Suprapubic skin (tissue), 4 donors: ENCODE measurements around the gene HECTD3. TPM values are rescaled to one million over a fixed set of nuclear protein-coding genes. Genes with fewer than 3 reads are reported as not detected.
"Not testable (repeated sequence)": the region's sequence is repeated elsewhere in the genome, so short reads cannot be mapped to it uniquely, and the experiment has no call there.

ENCODE experiments used
- DNase-seq, 2 donors: peaks; one replicate each; pipeline ENCODE4 v3.0.0-alpha.2; 2019; ENCODE audit warnings: low spot score in 2 of 2
- H3K27ac ChIP-seq: fragments of 200-600 bp; sonication (generic); one replicate; pipeline ENCODE4 v1.5.1; 2019
- H3K27me3 ChIP-seq: fragments of 200-600 bp; sonication (generic); one replicate; pipeline ENCODE4 v1.5.1; 2019
- H3K36me3 ChIP-seq: fragments of 200-600 bp; sonication (generic); one replicate; pipeline ENCODE4 v1.5.1; 2019
- H3K4me1 ChIP-seq: fragments of 200-600 bp; sonication (generic); one replicate; pipeline ENCODE4 v1.5.1; 2019
- H3K4me3 ChIP-seq: fragments of 200-600 bp; sonication (generic); one replicate; pipeline ENCODE4 v1.5.1; 2019; ENCODE audit warnings: mild to moderate bottlenecking
- H3K9me3 ChIP-seq: fragments of 200-600 bp; sonication (generic); one replicate; pipeline ENCODE4 v1.5.1; 2019
- EP300 ChIP-seq: sonication (generic); formaldehyde crosslinking; IDR thresholded peaks from one replicate; pipeline ENCODE4 v1.6.1; 2017; ENCODE audit warnings: antibody characterized with exemption
- POLR2A ChIP-seq, 2 donors: fragments of 450-650 bp; IDR thresholded peaks; one replicate each; pipeline ENCODE4 v1.6.1; 2017; ENCODE audit warnings: antibody characterized with exemption in 2 of 2, mild to moderate bottlenecking in 2 of 2, moderate library complexity in 2 of 2
- POLR2AphosphoS5 ChIP-seq, 3 donors: sonication (generic); formaldehyde crosslinking; IDR thresholded peaks; one replicate each; pipeline ENCODE4 v1.6.1; 2017; ENCODE audit warnings: antibody characterized with exemption in 3 of 3
- WGBS: methylation state at CpG from one replicate; pipeline ENCODE4 v1.1.5; 2018; 5-methylcytosine and 5-hydroxymethylcytosine counted together
- total RNA-seq, 4 donors: library from RNA; depleted of rRNA; stranded (reverse); fragments of >200 nt; gene quantifications; one replicate each; pipeline ENCODE4 v1.1.0, GENCODE V29; 2016
- TF ChIP-seq, protein P1 (sequence below), 2 donors: fragments of 200-600 bp in 1 of 2; fragments of 450-650 bp in 1 of 2; sonication (generic) in 1 of 2; IDR thresholded peaks; one replicate each; pipeline ENCODE4 v1.5.1; 2016 to 2019; ENCODE audit warnings: antibody characterized with exemption in 2 of 2, mild to moderate bottlenecking in 1 of 2, moderate library complexity in 1 of 2

HECTD3 gene
- total RNA-seq, 4 donors from 2014 or later = 37.8 to 65.5 (median 56.8) TPM

DNA sequence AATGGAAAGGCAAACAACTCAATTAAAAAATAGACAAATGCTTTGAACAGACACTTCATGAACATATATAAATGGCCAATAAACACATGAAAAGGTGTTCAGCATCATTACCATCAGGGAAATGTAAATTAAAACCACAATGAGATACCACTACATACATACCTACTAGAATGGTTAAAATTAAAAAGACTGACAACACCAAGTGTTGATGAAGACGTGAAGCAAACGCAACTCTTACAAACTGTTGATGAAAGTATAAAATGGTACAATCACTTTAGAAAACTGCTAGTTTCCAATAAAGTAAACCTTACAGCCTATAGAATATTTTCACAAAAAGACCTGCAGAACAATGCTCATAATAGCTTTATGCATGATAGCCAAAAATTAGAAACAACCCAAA is 34.9 kb downstream of the HECTD3 start:
- TF ChIP-seq, protein P1, sequence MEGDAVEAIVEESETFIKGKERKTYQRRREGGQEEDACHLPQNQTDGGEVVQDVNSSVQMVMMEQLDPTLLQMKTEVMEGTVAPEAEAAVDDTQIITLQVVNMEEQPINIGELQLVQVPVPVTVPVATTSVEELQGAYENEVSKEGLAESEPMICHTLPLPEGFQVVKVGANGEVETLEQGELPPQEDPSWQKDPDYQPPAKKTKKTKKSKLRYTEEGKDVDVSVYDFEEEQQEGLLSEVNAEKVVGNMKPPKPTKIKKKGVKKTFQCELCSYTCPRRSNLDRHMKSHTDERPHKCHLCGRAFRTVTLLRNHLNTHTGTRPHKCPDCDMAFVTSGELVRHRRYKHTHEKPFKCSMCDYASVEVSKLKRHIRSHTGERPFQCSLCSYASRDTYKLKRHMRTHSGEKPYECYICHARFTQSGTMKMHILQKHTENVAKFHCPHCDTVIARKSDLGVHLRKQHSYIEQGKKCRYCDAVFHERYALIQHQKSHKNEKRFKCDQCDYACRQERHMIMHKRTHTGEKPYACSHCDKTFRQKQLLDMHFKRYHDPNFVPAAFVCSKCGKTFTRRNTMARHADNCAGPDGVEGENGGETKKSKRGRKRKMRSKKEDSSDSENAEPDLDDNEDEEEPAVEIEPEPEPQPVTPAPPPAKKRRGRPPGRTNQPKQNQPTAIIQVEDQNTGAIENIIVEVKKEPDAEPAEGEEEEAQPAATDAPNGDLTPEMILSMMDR (IDR thresholded peaks at IDR 0.05) = no peak
- H3K36me3 ChIP-seq = peaks cover 68% of the 10 kb centered on the region
- H3K9me3 ChIP-seq = no peaks in the 10 kb centered on the region
- H3K4me1 ChIP-seq = no peaks in the 10 kb centered on the region
- 100% methylated on average over 2 of the region's 2 CpGs for WGBS
- H3K27ac ChIP-seq = no peak overlapping the region
- H3K4me3 ChIP-seq = no peak overlapping the region
- H3K27me3 ChIP-seq = no peaks in the 10 kb centered on the region
- no peak for DNase-seq

DNA sequence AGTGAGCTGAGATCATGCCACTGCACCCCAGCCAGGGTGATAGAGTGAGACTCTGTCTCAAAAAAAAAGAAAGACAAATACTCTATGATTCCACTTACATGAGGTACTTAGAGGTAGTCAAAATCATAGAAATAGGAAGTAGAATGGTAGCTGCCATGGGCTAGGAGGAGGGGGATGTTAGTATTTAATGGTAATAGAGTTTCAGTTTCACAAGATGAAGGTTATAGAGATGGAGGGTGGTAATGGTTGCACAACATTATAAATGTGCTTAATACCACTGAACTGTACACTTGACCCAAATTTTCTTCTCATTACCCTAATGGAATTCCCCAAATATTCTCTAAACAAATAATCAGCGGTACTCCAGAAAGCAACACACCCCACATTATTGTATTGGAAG is 37.5 kb downstream of the HECTD3 start:
- DNase-seq = no peak
- no peaks in the 10 kb centered on the region for H3K27me3 ChIP-seq
- H3K4me3 ChIP-seq = no peak overlapping the region
- H3K36me3 ChIP-seq = peaks cover 48% of the 10 kb centered on the region
- WGBS = 94% methylated on average over 1 of the region's 1 CpG
- no peak overlapping the region for H3K27ac ChIP-seq
- H3K9me3 ChIP-seq = no peaks in the 10 kb centered on the region
- no peak for TF ChIP-seq POLR2AphosphoS5 (IDR thresholded peaks at IDR 0.05)
- TF ChIP-seq EP300 = no peak
- TF ChIP-seq, protein P1 (IDR thresholded peaks at IDR 0.05) = no peak
- TF ChIP-seq POLR2A (IDR thresholded peaks at IDR 0.05) = no peak
- no peaks in the 10 kb centered on the region for H3K4me1 ChIP-seq

DNA sequence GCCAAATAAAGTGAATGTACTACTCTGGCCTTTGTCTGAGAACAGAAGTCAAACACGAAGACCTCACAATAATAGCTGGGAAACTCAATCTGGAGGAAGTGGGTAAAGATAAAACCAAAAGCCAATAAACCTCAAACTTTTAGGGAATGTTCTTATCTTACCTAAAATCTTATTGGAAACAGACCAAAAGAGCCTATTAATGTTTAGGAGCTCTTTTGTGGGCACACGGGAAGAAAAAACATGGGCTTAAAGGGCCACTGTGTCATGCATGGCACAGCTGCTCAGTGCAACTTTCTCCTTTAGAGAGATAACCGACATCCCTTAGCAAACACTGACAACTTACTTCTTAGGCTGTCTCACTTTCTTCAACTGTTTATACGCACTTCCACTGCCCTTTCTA is 40.8 kb downstream of the HECTD3 start:
- TF ChIP-seq POLR2AphosphoS5 (IDR thresholded peaks at IDR 0.05) = no peak
- TF ChIP-seq, protein P1 (IDR thresholded peaks at IDR 0.05) = no peak
- TF ChIP-seq EP300 = no peak
- no peak for TF ChIP-seq POLR2A (IDR thresholded peaks at IDR 0.05)
- H3K27ac ChIP-seq = no peak overlapping the region
- H3K4me3 ChIP-seq = no peak overlapping the region
- no peaks in the 10 kb centered on the region for H3K9me3 ChIP-seq
- DNase-seq = no peak
- peaks cover 5% of the 10 kb centered on the region for H3K4me1 ChIP-seq
- no peaks in the 10 kb centered on the region for H3K27me3 ChIP-seq
- peaks cover 17% of the 10 kb centered on the region for H3K36me3 ChIP-seq
- 63% methylated on average over 4 of the region's 4 CpGs for WGBS

DNA sequence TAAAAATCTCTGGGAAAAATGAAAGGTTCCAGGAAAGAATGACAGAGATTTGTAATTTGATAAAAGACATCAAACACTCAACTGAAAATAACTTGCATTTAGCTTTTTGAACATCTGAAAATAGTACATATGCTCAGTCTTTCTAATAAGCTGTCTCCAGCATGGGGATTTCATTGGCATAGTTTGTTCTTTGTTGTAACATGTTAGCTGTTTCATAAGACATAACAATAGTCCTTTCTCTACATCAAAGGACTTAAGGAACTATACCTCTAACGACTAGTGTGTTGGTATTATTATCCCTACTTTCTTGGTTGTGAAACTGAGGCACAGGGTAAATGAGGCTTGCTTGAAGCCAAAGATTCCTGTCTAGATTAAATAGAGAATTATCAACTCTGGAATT is 46.7 kb downstream of the HECTD3 start:
- TF ChIP-seq, protein P1 (IDR thresholded peaks at IDR 0.05) = no peak
- no peak for TF ChIP-seq POLR2A (IDR thresholded peaks at IDR 0.05)
- no peak for TF ChIP-seq EP300
- no peak for TF ChIP-seq POLR2AphosphoS5 (IDR thresholded peaks at IDR 0.05)
- 56% methylated on average over 1 of the region's 1 CpG for WGBS
- no peak overlapping the region for H3K4me3 ChIP-seq

DNA sequence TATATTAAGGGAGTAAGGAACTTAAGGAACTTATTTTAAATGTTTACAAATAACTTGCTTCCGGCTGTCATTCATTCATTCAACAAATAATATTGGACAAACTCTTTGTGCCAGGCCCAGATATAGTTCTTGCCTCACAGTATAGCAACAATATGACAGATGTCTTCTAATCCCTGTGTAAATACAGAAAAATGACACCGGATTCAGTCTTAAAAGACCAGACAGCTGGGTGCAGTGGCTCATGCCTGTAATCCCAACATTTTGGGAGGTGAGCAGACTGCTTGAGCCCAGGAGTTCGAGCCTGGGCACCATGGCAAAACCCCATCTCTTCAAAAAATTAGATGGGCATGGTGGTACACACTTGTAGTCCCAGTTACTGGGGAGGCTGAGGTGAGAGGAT is 48.4 kb downstream of the HECTD3 start:
- no peaks in the 10 kb centered on the region for H3K9me3 ChIP-seq
- H3K4me3 ChIP-seq = no peak overlapping the region
- no peak for DNase-seq
- no peak overlapping the region for H3K27ac ChIP-seq
- peaks cover 9% of the 10 kb centered on the region for H3K36me3 ChIP-seq
- 92% methylated on average over 3 of the region's 3 CpGs for WGBS
- H3K27me3 ChIP-seq = no peaks in the 10 kb centered on the region
- TF ChIP-seq POLR2A (IDR thresholded peaks at IDR 0.05) (no peak), POLR2AphosphoS5 (IDR thresholded peaks at IDR 0.05) (no peak), EP300 (no peak)
- TF ChIP-seq, protein P1 (IDR thresholded peaks at IDR 0.05) = no peak
- peaks cover 4% of the 10 kb centered on the region for H3K4me1 ChIP-seq

More for the DNA sequence above, 46.7 kb downstream of the HECTD3 start:
- H3K27ac ChIP-seq = no peak overlapping the region
- peaks cover 7% of the 10 kb centered on the region for H3K4me1 ChIP-seq
- H3K36me3 ChIP-seq = no peaks in the 10 kb centered on the region
- no peaks in the 10 kb centered on the region for H3K9me3 ChIP-seq
- no peak for DNase-seq
- no peaks in the 10 kb centered on the region for H3K27me3 ChIP-seq

DNA sequence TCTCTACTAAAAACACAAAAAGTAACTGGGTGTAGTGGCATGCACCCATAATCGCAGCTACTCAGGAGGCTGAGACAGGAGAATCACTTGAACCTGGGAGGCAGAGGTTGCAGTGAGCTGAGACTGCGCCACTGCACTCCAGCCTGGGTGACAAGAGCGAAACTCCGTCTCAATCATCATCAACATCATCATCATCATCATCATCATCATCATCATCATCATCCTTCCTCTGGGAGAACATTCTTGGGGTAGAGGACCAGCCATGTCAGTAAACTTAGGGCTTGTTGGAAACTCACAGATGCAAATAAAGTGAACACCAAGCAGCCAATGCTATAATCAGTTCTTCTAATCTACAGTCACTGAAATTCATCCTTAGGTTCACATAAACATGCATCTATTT is 49.1 kb downstream of the HECTD3 start:
- not testable (repeated sequence) for DNase-seq

DNA sequence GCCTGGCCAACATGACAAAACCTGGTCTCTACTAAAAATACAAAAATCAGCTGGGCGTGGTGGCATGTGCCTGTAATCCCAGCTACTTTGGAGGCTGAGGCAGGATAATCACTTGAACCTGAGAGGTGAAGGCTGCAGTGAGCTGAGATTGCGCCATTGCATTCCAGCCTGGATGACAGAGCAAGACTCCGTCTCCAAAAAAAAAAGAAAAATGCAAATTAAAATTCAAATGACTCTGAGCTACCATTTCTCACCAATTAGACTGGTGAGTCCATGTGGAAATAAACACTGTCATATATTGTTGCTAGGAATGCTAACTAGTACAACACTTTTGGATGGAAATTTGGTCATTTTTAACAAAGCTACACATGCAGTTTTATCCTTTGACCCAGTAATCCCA is 53.6 kb downstream of the HECTD3 start:
- DNase-seq = not testable (repeated sequence)

More for the DNA sequence above, 49.1 kb downstream of the HECTD3 start:
- H3K9me3 ChIP-seq, H3K4me3 ChIP-seq, H3K4me1 ChIP-seq, H3K36me3 ChIP-seq, H3K27me3 ChIP-seq, H3K27ac ChIP-seq: not testable (repeated sequence)
- WGBS = 81% methylated on average over 4 of the region's 4 CpGs

DNA sequence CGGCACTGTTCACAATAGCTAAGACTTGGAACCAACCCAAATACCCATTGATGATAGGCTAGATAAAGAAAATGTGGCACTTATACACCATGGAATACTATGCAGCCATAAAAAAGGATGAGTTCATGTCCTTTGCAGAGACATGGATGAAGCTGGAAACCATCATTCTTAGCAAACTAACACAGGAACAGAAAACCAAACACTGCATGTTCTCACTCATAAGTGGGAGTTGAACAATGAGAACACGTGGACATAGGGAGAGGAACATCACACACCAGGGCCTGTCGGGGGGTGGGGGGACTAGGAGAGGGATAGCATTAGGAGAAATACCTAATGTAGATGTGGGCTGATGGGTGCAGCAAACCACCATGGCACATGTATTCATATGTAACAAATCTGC is 55.0 kb downstream of the HECTD3 start:
- not testable (repeated sequence) for H3K4me3 ChIP-seq, DNase-seq, H3K27me3 ChIP-seq, H3K4me1 ChIP-seq, H3K9me3 ChIP-seq, H3K36me3 ChIP-seq, H3K27ac ChIP-seq
- 97% methylated on average over 3 of the region's 3 CpGs for WGBS

More for the DNA sequence above, 53.6 kb downstream of the HECTD3 start:
- H3K36me3 ChIP-seq, H3K27me3 ChIP-seq, H3K27ac ChIP-seq, H3K4me3 ChIP-seq, H3K9me3 ChIP-seq, H3K4me1 ChIP-seq: not testable (repeated sequence)
- WGBS = 73% methylated on average over 3 of the region's 3 CpGs
